Muscle layer of duodenum (tissue), 2 donors: Measurements from ENCODE around the gene NUB1.

Source experiments
- H3K27ac ChIP-seq: one replicate; pipeline ENCODE4 v1.7.0; 2013; ENCODE audit warnings: mild to moderate bottlenecking, low read length
- H3K27me3 ChIP-seq: one replicate; pipeline ENCODE4 v1.7.0; 2013; ENCODE audit warnings: low read depth, mild to moderate bottlenecking, control low read depth, low read length
- H3K36me3 ChIP-seq, 2 donors: one replicate each; pipeline ENCODE4 v1.7.0; 2013; ENCODE audit warnings: low read length in 2 of 2, control low read depth in 1 of 2, mild to moderate bottlenecking in 1 of 2; ENCODE audit not compliant: insufficient read depth in 2 of 2, control insufficient read depth in 1 of 2
- H3K4me1 ChIP-seq, 2 donors: one replicate each; pipeline ENCODE4 v1.7.0; 2013; ENCODE audit warnings: low read length in 2 of 2, mild to moderate bottlenecking in 2 of 2, control low read depth in 1 of 2, moderate library complexity in 1 of 2; ENCODE audit not compliant: insufficient read depth in 2 of 2, control insufficient read depth in 1 of 2
- H3K4me3 ChIP-seq, 2 donors: one replicate each; pipeline ENCODE4 v1.7.0; 2013; ENCODE audit warnings: low read length in 2 of 2, low read depth in 1 of 2, mild to moderate bottlenecking in 1 of 2
- H3K9me3 ChIP-seq, 2 donors: one replicate each; pipeline ENCODE4 v1.7.0; 2013; ENCODE audit warnings: low read length in 2 of 2, control low read depth in 1 of 2, mild to moderate bottlenecking in 1 of 2; ENCODE audit not compliant: control insufficient read depth in 1 of 2
- donor health status: healthy.

NUB1 gene

DNA sequence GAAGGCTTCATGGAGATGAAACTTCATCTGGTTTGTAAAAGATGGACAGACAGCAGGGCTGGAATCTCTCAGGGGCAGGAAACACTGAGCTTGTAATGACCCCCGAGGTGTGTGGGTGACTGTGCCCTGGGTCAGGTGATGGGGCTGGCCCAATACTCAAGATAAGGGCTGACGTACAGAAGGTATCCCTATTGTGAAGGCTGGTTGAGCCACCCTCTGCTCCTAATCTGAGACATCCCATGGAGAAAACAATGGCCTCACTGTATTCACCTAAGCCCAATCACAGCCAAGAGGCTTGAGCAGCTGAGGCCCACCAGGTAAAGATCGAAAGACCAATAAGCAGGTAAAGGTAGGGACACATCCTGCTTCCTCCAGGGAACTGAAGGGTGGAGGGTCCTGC is 34.8 kb upstream of the NUB1 start:
- Histone ChIP-seq H3K27me3 (no peaks in the 10 kb centered on the region), H3K4me1 (peaks cover 0 to 10% of the 10 kb centered on the region in 2 donors), H3K36me3 (no peaks in the 10 kb centered on the region), H3K4me3 (no peak overlapping the region), H3K9me3 (peaks cover 0 to 5% of the 10 kb centered on the region in 2 donors), H3K27ac (no peak overlapping the region)

GRCh38 chr7:151307536-151307935 is 34.1 kb upstream of the NUB1 start:
- H3K27me3 ChIP-seq = no peaks in the 10 kb centered on the region
- H3K27ac ChIP-seq = no peak overlapping the region
- no peak overlapping the region for H3K4me3 ChIP-seq
- no peaks in the 10 kb centered on the region for H3K36me3 ChIP-seq
- H3K9me3 ChIP-seq = peaks cover 0 to 5% of the 10 kb centered on the region in 2 donors
- peaks cover 0 to 10% of the 10 kb centered on the region in 2 donors for H3K4me1 ChIP-seq

GRCh38 chr7:151308256-151308655 is 33.4 kb upstream of the NUB1 start:
- peaks cover 0 to 5% of the 10 kb centered on the region in 2 donors for H3K9me3 ChIP-seq
- H3K27ac ChIP-seq = no peak overlapping the region
- no peaks in the 10 kb centered on the region for H3K36me3 ChIP-seq
- H3K4me3 ChIP-seq = no peak overlapping the region
- no peaks in the 10 kb centered on the region for H3K27me3 ChIP-seq
- H3K4me1 ChIP-seq = peaks cover 0 to 6% of the 10 kb centered on the region in 2 donors

DNA sequence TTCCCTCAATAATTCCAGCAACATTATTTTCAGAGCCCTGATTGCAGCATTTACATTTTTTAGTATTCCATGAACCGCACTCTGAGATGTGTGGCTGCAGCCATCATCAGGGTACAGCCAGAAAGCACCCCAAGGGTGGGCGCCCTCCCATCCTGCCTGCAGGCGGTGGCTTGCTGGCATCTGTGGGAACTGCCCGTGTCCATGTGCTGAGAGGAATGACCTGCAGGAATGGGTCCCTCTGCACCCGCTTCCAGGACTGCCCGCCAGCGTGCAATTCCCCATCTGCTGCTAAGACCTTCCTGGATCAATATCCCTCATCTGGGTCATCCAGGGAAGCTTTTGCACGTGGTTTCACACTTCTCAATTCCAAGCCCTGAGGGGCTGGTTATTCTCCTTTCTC is 32.8 kb upstream of the NUB1 start:
- H3K27me3 ChIP-seq = no peaks in the 10 kb centered on the region
- peaks cover 0 to 5% of the 10 kb centered on the region in 2 donors for H3K9me3 ChIP-seq
- no peak overlapping the region for H3K4me3 ChIP-seq
- H3K4me1 ChIP-seq = peaks cover 0 to under 1% of the 10 kb centered on the region in 2 donors
- no peaks in the 10 kb centered on the region for H3K36me3 ChIP-seq
- no peak overlapping the region for H3K27ac ChIP-seq

- Histone ChIP-seq H3K9me3 (peaks cover 0 to 5% of the 10 kb centered on the region in 2 donors), H3K4me3 (no peak overlapping the region), H3K4me1 (peaks cover 0 to 3% of the 10 kb centered on the region in 2 donors), H3K36me3 (no peaks in the 10 kb centered on the region), H3K27me3 (no peaks in the 10 kb centered on the region), H3K27ac (no peak overlapping the region)
Observed at GRCh38 chr7:151309311-151309710, 32.3 kb upstream of the NUB1 start.

- H3K27ac ChIP-seq = no peak overlapping the region
- H3K9me3 ChIP-seq = peaks cover 0 to 5% of the 10 kb centered on the region in 2 donors
- no peak overlapping the region for H3K4me3 ChIP-seq
- H3K4me1 ChIP-seq = peaks cover 0 to 3% of the 10 kb centered on the region in 2 donors
- H3K27me3 ChIP-seq = no peaks in the 10 kb centered on the region
- no peaks in the 10 kb centered on the region for H3K36me3 ChIP-seq
Observed at GRCh38 chr7:151310578-151310977, 31.0 kb upstream of the NUB1 start.

DNA sequence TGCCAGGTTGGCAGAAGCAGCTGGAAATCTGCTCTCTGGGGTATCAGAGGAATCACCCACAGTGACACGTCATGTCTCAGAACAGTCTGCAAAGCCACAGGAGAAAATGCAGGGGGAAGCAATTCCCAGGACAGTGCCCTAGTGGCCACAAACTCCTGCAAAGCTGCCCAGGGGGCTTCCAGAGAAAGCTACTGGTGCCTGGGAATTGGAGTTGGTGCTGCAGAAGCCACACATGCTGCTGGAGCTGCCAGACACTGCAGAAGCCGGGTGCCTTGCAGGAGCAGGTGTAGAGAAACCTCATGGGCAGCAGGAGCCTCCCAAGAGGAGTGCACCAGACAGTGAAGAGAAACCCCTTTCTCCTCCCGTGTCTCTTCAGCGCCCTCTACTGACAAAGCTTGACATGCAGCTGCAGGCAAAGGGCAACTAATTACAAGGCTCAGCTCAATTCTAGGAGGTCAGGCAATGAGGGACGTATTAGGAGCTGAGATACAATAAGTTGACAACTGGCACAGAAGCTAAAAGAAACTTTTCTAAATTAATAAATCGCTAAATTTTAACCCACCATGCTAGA is 30.2 kb upstream of the NUB1 start:
- no peak overlapping the region for H3K27ac ChIP-seq
- peaks cover 0 to 5% of the 10 kb centered on the region in 2 donors for H3K9me3 ChIP-seq
- no peak overlapping the region for H3K4me3 ChIP-seq
- H3K4me1 ChIP-seq = peaks cover 0 to 3% of the 10 kb centered on the region in 2 donors
- H3K27me3 ChIP-seq = no peaks in the 10 kb centered on the region
- H3K36me3 ChIP-seq = no peaks in the 10 kb centered on the region

GRCh38 chr7:151312356-151312755 is 29.3 kb upstream of the NUB1 start:
- Histone ChIP-seq H3K36me3 (no peaks in the 10 kb centered on the region), H3K27ac (no peak overlapping the region), H3K27me3 (no peaks in the 10 kb centered on the region), H3K4me1 (peaks cover 0 to 3% of the 10 kb centered on the region in 2 donors), H3K9me3 (peaks cover 0 to 5% of the 10 kb centered on the region in 2 donors), H3K4me3 (no peak overlapping the region)

DNA sequence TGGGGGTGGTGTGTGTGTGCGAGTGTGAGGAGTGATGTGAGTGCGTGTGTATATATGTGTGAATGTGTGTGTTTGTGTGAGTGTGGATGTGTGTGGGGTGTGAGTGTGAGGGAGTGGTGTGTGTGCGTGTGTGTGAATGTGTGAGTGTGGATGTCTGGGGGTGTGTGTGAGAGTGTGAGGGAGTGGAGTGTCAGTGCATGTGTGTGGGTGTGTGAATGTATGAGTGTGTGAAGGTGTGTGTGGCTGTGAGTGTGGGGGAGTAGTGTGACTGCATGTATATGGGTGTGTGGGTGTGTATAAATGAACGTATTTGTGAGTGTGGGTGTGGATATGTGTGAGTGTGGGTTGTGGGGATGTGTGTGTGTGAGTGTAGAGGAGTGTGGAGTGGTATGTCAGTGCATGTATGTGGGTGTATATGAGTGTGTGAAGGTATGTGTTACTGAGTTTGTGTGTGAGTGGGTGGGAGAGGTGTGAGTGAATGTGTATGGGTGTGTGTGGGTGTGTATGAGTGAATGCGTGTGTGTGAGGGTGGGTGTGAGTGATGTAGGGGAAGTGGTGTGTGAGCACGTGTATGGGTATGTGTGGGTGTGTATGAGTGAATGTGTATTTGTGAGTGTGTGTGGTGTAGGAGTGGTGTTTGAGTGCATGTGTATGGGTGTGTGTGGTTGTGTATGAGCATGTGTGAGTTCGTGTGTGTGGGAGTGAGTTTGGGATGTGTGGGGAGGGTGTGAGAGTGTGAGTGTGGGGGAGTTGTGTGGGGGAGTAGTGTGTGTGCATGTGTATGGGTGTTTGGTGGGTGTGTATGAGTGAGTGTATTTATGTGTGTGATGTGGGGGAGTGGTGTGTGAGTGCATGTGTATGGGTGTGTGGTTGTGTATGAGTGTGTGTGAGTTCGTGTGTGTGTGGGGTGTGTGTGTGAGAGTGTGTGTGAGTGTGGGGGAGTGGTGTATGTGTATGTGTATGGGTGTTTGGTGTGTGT is 28.5 kb upstream of the NUB1 start:
- Histone ChIP-seq H3K4me1 (peaks cover 0 to 3% of the 10 kb centered on the region in 2 donors), H3K27ac (no peak overlapping the region), H3K27me3 (no peaks in the 10 kb centered on the region)

DNA sequence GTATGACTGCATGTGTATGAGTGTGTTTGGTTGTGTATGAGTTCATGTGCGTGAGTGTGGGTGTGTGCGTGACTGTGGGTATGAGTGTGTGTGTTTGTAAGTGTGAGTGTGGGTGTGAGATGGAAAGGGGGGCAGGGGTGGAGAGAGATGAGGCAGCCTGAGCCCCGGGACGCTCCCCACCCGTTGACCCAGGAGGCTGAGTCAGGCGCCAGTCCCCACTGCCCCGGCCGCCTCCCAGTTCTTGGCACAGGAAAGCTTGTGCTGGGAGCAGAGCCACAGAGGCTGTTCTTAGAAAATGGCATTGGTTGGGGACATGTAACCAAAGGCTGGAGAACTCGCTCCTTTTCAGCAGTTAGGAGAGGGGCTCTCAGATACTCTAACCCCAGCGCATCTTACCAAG is 27.8 kb upstream of the NUB1 start:
- H3K4me1 ChIP-seq = peaks cover 0 to 3% of the 10 kb centered on the region in 2 donors
- H3K4me3 ChIP-seq = no peak overlapping the region
- no peaks in the 10 kb centered on the region for H3K36me3 ChIP-seq
- peaks cover 0 to 5% of the 10 kb centered on the region in 2 donors for H3K9me3 ChIP-seq
- no peak overlapping the region for H3K27ac ChIP-seq
- no peaks in the 10 kb centered on the region for H3K27me3 ChIP-seq

More for the DNA sequence above, 28.5 kb upstream of the NUB1 start:
- H3K36me3 ChIP-seq = no peaks in the 10 kb centered on the region
- H3K9me3 ChIP-seq = peaks cover 0 to 5% of the 10 kb centered on the region in 2 donors
- H3K4me3 ChIP-seq = no peak overlapping the region

DNA sequence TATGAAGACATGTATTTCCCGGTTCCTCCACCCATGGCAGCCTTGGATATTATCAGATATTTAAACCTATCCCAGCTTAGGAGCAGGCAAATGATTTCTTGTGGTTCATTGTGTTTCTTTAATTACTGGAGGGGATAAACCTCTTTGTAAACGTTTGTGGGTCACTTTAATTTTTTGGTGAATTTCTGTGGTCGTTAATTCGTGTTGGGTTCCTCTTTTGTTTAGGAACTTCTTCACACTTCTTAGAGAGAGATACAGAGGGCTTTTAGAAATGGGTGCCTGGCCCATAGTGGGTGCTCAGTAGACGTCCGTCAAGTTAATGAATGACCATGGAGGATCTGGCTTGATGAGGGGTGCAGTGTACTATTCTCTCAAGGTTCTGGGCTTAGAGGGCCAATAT is 27.2 kb upstream of the NUB1 start:
- Histone ChIP-seq H3K36me3 (no peaks in the 10 kb centered on the region), H3K4me1 (peaks cover 0 to 3% of the 10 kb centered on the region in 2 donors), H3K27me3 (no peaks in the 10 kb centered on the region), H3K27ac (no peak overlapping the region), H3K9me3 (peaks cover 0 to 7% of the 10 kb centered on the region in 2 donors), H3K4me3 (no peak overlapping the region)
